T-helper 2 cell treated with Interferon-gamma antibody and Interleukin-4, amounts not matched to agents 5 μg/mL and 100 μg/mL, for 36 hours (primary cell): ENCODE data around the gene ZDHHC4.

Experiments used
- DNase-seq: peaks from one replicate; pipeline ENCODE4 v3.0.0; 2021; ENCODE audit warnings: low spot score
- H3K27ac Mint-ChIP-seq: one replicate; pipeline ENCODE4 v1.8.0; 2021; ENCODE audit warnings: mild to moderate bottlenecking, mixed read lengths
- H3K27me3 Mint-ChIP-seq: one replicate; pipeline ENCODE4 v1.8.0; 2021; ENCODE audit warnings: low read depth, mixed read lengths
- H3K36me3 Mint-ChIP-seq: one replicate; pipeline ENCODE4 v1.8.0; 2021; ENCODE audit warnings: low read depth, mixed read lengths
- H3K4me1 Mint-ChIP-seq: one replicate; pipeline ENCODE4 v1.8.0; 2021; ENCODE audit warnings: low read depth, mixed read lengths
- H3K4me3 Mint-ChIP-seq: one replicate; pipeline ENCODE4 v1.8.0; 2022; ENCODE audit warnings: mild to moderate bottlenecking, moderate library complexity, mixed read lengths
- H3K9me3 Mint-ChIP-seq: one replicate; pipeline ENCODE4 v1.8.0; 2021; ENCODE audit warnings: mixed read lengths

ZDHHC4 gene

DNA sequence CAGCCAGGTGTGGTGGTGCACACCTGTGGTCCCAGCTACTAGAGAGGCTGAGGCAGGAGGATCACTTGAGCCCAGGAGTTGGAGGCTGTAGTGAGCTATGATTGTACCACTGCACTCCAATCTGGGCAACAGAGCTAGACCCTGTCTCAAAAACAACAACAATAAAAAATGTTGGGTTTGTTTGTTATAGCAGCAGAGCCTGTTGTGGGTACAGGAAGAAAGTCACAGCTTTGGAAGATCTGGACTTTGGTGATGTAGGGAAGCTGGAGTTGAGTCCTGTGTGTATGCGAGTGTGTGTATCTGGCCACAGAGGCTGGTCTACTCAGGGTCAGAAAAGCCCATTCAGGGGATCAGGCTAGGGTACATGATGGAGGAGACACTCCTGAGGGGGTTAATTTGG lies 29.9 kb upstream of the ZDHHC4 start:
- H3K4me3 Mint-ChIP-seq, result no peak overlapping the region
- no peaks in the 10 kb centered on the region for H3K9me3 Mint-ChIP-seq
- H3K36me3 Mint-ChIP-seq, result no peaks in the 10 kb centered on the region
- DNase-seq, result no peak
- H3K27me3 Mint-ChIP-seq, result no peaks in the 10 kb centered on the region
- no peak overlapping the region for H3K27ac Mint-ChIP-seq
- peaks cover 2% of the 10 kb centered on the region for H3K4me1 Mint-ChIP-seq

DNA sequence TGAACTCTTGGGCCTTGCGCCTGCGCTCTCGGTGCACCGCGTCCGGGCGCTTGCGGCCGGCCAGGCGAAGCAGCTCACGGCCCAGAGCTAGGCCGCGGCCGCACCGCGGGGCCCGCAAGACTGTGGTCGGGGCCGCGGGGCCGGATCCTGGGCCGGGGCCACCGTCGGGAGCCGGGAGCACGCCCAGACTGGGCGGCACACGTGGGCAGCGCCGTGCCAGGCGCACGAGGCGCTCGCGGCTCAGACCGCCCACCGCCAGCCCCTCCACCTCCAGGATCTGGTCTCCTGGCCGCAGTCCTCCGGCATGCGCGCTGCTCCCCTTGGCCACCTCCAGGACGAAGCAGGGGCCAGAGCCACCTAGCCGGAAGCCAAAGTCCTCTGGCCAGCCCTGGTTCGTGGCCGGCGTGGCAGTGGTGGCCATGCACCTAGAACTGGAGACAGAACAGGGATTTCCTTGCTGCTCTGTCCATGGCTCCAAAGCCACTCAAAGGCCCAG lies 26.2 kb upstream of the ZDHHC4 start, which contains the start of gene GRID2IP:
Gene GRID2IP (minus strand): TSS at position 446 of the 496 bp plus-strand sequence. CDS start 25 bp downstream, at position 421.
- H3K4me3 Mint-ChIP-seq, result no peak within 1 kb of the TSS
- no peaks in the 10 kb centered on the region for H3K27me3 Mint-ChIP-seq
- H3K4me1 Mint-ChIP-seq, result peaks cover 6% of the 10 kb centered on the region
- no peaks in the 10 kb centered on the region for H3K9me3 Mint-ChIP-seq
- H3K27ac Mint-ChIP-seq, result no peak within 1 kb of the TSS
- H3K36me3 Mint-ChIP-seq, result no peaks in the 10 kb centered on the region
- no peak for DNase-seq

GRCh38 chr7:6553448-6554044 lies 23.7 kb upstream of the ZDHHC4 start:
- Mint-ChIP-seq H3K36me3 (no peaks in the 10 kb centered on the region), H3K4me3 (no peak overlapping the region), H3K27me3 (no peaks in the 10 kb centered on the region), H3K27ac (no peak overlapping the region), H3K9me3 (no peaks in the 10 kb centered on the region), H3K4me1 (peaks cover 6% of the 10 kb centered on the region)
- DNase-seq, result no peak

- Mint-ChIP-seq H3K27me3 (no peaks in the 10 kb centered on the region), H3K36me3 (no peaks in the 10 kb centered on the region), H3K4me1 (peaks cover 4% of the 10 kb centered on the region), H3K4me3 (peak overlapping the region; percentile 52), H3K27ac (peak overlapping the region; percentile 72), H3K9me3 (no peaks in the 10 kb centered on the region)
- DNase-seq, result no peak
Observed at GRCh38 chr7:6554848-6555247, 22.4 kb upstream of the ZDHHC4 start.

GRCh38 chr7:6556196-6556595 lies 21.1 kb upstream of the ZDHHC4 start:
- Mint-ChIP-seq H3K27ac (no peak overlapping the region), H3K27me3 (no peaks in the 10 kb centered on the region), H3K36me3 (no peaks in the 10 kb centered on the region), H3K4me1 (peaks cover 4% of the 10 kb centered on the region), H3K9me3 (no peaks in the 10 kb centered on the region), H3K4me3 (no peak overlapping the region)
- no peak for DNase-seq

DNA sequence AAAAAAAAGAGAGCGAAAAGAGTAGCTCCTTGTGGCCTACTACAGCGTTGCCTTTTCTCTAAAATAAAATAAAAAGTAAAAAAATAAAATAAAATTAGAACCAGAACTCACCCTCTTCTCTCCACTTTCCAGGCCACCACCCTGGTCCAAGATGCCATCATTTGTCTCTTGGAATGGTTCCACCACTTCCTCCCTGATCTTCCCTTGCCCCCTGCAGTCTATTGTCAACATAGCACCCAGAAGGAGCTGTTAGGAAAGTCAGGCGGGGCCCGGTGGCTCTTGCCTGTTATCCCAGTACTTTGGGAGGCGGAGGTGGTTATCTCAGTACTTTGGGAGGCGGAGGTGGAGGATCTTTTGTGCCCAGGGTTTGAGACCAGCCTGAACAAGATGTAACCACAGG lies 18.4 kb upstream of the ZDHHC4 start:
- no peaks in the 10 kb centered on the region for H3K9me3 Mint-ChIP-seq
- no peak overlapping the region for H3K27ac Mint-ChIP-seq
- no peaks in the 10 kb centered on the region for H3K27me3 Mint-ChIP-seq
- no peak for DNase-seq
- H3K36me3 Mint-ChIP-seq, result no peaks in the 10 kb centered on the region
- no peak overlapping the region for H3K4me3 Mint-ChIP-seq
- peaks cover 4% of the 10 kb centered on the region for H3K4me1 Mint-ChIP-seq

DNA sequence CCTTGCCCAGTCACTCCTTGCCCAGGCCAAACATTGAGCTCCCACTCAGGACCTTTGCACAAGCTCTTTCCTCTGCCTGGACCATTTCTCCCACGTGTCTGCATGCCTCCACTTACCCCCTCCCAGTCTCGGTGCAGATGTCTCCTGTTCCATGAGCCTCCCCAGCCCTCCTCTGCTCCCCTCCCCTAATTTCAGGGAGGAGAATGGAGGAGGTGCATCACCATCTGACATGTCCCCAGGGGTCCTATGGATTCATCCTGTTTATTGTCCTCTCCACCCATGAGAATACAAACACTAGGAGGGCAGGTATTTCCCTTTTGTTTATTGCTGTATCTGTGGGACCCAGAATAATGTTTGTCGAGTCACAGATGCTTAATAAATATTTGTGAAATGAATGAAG lies 17.4 kb upstream of the ZDHHC4 start:
- Mint-ChIP-seq H3K36me3 (no peaks in the 10 kb centered on the region), H3K27me3 (no peaks in the 10 kb centered on the region), H3K27ac (no peak overlapping the region), H3K4me1 (peaks cover 2% of the 10 kb centered on the region), H3K4me3 (no peak overlapping the region), H3K9me3 (no peaks in the 10 kb centered on the region)
- no peak for DNase-seq

GRCh38 chr7:6562106-6562505 lies 15.1 kb upstream of the ZDHHC4 start:
- no peaks in the 10 kb centered on the region for H3K36me3 Mint-ChIP-seq
- DNase-seq, result no peak
- H3K27ac Mint-ChIP-seq, result no peak overlapping the region
- H3K4me3 Mint-ChIP-seq, result no peak overlapping the region
- no peaks in the 10 kb centered on the region for H3K4me1 Mint-ChIP-seq
- no peaks in the 10 kb centered on the region for H3K9me3 Mint-ChIP-seq
- no peaks in the 10 kb centered on the region for H3K27me3 Mint-ChIP-seq

DNA sequence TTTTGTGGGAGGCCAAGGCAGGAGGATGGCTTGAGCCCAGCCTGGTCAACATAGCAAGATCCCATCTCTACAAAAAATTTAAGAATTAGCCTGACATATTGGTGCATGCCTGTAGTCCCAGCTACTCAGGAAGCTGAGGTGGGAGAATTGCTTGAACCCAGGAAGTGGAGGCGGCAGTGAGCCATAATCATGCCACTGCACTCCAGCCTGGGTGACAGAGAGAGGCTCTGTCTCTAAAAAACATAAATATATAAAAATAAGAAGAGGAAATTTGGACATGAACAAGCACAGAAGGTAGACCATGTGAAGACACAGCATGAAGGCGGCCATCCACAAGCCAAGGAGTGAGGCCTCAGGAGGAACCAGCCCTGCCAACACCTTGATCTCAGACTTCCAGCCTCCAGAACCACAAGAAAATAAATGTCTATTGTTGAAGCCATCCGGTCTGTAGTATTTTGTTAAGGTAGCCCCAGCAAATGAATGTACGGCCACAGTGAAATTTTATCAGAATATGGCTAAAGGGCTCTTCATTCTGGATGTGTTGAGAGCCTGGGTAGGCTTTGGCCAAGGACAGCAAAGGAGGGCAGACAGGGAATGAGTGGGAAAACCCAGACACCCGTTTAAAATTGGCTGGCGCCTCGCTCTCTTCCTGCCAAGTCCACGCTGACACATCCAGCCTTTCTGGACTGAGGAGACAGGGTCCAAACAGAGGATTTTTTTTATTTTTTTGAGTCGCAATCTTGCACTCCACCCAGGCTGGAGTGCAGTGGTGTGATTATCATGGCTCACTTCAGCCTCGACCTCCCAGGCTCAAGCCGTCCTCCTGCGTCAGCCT lies 13.1 kb upstream of the ZDHHC4 start:
- no peaks in the 10 kb centered on the region for H3K9me3 Mint-ChIP-seq
- peaks cover 1% of the 10 kb centered on the region for H3K27me3 Mint-ChIP-seq
- H3K4me3 Mint-ChIP-seq, result no peak overlapping the region
- DNase-seq, result no peak
- no peaks in the 10 kb centered on the region for H3K36me3 Mint-ChIP-seq
- H3K27ac Mint-ChIP-seq, result no peak overlapping the region
- no peaks in the 10 kb centered on the region for H3K4me1 Mint-ChIP-seq

- Mint-ChIP-seq H3K36me3 (no peaks in the 10 kb centered on the region), H3K4me3 (no peak overlapping the region), H3K9me3 (no peaks in the 10 kb centered on the region), H3K4me1 (no peaks in the 10 kb centered on the region), H3K27me3 (peaks cover 2% of the 10 kb centered on the region), H3K27ac (no peak overlapping the region)
- DNase-seq, result no peak
Observed at GRCh38 chr7:6565655-6566054, 11.6 kb upstream of the ZDHHC4 start.

DNA sequence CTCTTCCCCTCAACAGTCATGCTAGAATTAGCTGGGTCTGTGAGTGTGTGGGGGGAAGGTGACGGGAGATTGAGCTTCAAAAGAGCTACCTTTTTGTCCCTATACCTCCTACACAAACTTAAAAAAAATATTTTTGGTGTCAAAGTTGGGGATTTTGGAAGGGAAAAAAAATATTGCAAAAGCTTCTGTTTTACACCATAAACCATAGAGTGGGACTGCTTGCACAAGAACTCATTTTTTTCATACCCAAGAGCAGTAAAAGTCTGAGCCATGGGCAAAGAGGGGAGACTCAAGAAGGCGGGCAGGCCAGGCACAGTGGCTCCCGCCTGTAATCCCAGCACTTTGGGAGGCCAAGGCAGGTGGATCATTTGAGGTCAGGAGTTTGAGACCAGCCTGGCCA lies 9.4 kb upstream of the ZDHHC4 start:
- no peaks in the 10 kb centered on the region for H3K4me1 Mint-ChIP-seq
- no peak overlapping the region for H3K27ac Mint-ChIP-seq
- H3K36me3 Mint-ChIP-seq, result no peaks in the 10 kb centered on the region
- no peak for DNase-seq
- H3K9me3 Mint-ChIP-seq, result no peaks in the 10 kb centered on the region
- H3K4me3 Mint-ChIP-seq, result no peak overlapping the region
- peaks cover 2% of the 10 kb centered on the region for H3K27me3 Mint-ChIP-seq

DNA sequence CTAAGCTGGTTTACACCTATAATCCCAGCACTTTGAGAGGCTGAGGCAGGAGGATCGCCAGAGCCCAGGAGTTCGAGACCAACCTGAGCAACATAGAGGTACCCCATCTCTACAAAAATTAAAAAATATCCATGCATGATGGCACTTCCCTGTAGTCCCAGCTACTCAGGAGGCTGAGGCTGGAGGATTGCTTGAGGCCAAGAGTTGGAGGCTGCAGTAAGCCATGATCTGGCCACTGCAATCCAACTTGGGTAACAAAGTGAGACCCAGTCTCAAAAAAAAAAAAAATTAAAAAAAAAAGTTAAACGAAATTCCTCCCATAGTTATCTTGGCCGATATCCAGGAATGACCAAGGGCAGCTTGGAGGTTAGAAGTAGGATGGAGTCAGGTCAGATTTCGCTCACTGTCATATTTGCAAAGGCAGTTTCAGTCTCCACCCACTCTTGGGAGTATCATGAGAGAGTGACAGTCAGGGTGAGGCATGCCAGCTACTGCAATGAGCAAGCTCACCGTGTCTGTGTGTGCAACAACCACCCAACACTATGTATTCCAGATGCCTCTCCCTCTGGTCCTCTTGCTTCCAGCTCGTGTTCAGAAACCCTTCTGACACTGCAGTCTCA lies 6.0 kb upstream of the ZDHHC4 start:
- Mint-ChIP-seq H3K4me1 (peaks cover 4% of the 10 kb centered on the region), H3K4me3 (no peak overlapping the region), H3K27me3 (peaks cover 2% of the 10 kb centered on the region), H3K9me3 (no peaks in the 10 kb centered on the region), H3K36me3 (no peaks in the 10 kb centered on the region), H3K27ac (no peak overlapping the region)
- no peak for DNase-seq

- Mint-ChIP-seq H3K27ac (peak overlapping the region; percentile 36), H3K27me3 (no peaks in the 10 kb centered on the region), H3K4me1 (peaks cover 17% of the 10 kb centered on the region), H3K9me3 (no peaks in the 10 kb centered on the region), H3K36me3 (peaks cover 8% of the 10 kb centered on the region), H3K4me3 (peak overlapping the region; percentile 79)
- no peak for DNase-seq
Observed at GRCh38 chr7:6575281-6576023, 1.8 kb upstream of the ZDHHC4 start.
